ENCODE measurements around the gene FAM221A. TPM values are rescaled to one million over a fixed set of nuclear protein-coding genes. Genes with fewer than 3 reads are reported as not detected.
A peak's percentile ranks its signal among the peaks of the same experiment; 100 is the strongest.
"Not testable (repeated sequence)": the region's sequence is repeated elsewhere in the genome, so short reads cannot be mapped to it uniquely, and the experiment has no call there.

FAM221A gene
- total and polyA plus RNA-seq, 7 experiments from 2014 or later = 4.0 to 8.1 (median 4.9) TPM

DNA sequence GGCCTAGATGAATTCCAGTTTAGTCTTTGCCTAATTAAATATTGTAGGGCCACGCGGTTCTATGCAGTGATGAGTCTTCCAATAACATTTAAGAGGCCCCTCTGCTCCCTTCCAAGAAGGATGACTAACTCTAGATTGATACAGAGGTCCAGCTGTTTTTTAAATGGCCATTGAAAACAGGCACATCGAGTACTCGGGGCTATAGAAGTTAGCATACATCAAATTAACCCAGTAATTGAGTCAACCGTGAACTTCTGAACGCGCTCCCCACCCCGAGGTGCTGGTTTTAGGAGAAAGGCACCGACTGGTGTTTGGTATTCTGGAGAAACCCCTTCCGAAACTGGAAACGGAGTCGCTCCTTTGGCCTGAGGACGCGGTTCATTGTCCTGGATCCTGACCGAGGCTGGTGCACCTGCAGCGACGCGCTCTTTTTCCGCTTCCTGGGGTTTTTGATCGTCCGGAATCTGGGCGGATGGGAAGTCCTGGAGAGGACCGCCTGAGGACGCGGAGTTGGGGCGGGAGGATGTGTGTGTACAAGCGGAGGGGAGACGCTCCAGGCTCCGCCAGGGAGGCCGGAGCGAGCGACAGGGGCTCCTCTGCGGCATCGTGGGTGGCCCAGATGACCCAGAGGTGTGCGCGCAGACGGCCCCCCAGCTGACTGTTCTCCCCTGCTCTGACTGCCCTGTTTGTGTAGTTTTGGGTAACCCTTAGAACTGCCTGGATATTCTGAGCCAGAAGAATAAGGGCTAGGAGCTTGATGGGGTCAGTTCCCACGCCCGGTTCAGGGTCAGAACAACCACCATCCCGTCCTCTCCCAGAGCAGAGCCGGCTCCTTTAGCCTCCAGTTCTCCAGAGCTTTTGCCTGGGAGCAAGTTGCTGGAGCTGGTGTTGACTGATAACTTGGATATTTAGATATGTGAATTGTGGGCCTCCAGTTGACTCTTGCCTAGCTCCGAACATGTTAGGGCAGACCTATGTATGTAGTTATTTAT is 711 bp downstream of the FAM221A start:
- ATAC-seq = peak; percentile 33
- peaks cover 0 to 32% (median 17%) of the 10 kb centered on the region in 7 donors for H3K4me1 Mint-ChIP-seq
- peak overlapping the region; percentile 45 to 89 (median 77) for H3K27ac Mint-ChIP-seq
- peaks cover 0 to 15% (median 0%) of the 10 kb centered on the region in 5 donors for H3K27me3 Mint-ChIP-seq
- peak; percentile 7 to 54 (median 38) for DNase-seq
- intact Hi-C loops (cut with micrococcal nuclease) = loop anchor here (1.0 to 10.0 kb wide), 7 partner anchors 83 to 894 kb away; partner anchors contain the start of genes CCDC126 (in 2 of the 2), PALS2 (in 2 of the 2), HYCC1 (in 1 of the 2) and IGF2BP3 (in 1 of the 2)
- POLR2A ChIA-PET = interaction anchor here (1.1 to 1.7 kb wide), 2 partner anchors 83 kb away, joined by 3 to 5 read pairs; partner anchors contain the start of gene CCDC126
- H3K9me3 ChIP-seq (ENCODE audit: control insufficient read depth in 2 of 3, low read length in 3 of 3) = no peaks in the 10 kb centered on the region
- CTCF ChIA-PET = interaction anchor here (0.5 to 2.5 kb wide), 5 partner anchors 28 to 819 kb away, joined by 3 to 8 read pairs (median 5); partner anchors contain the start of gene STK31
- peaks cover 0 to 6% (median 0%) of the 10 kb centered on the region in 3 experiments for H3K36me3 ChIP-seq (ENCODE audit: control insufficient read depth in 2 of 3, insufficient read depth in 3 of 3, low read length in 3 of 3)
- no peaks in the 10 kb centered on the region for H3K27me3 ChIP-seq (ENCODE audit: control insufficient read depth in 2 of 2, insufficient read depth in 2 of 2, low read length in 2 of 2)
- H3K9me3 Mint-ChIP-seq = peaks cover 0 to 6% (median 0%) of the 10 kb centered on the region in 11 donors
- peaks cover 0 to 5% (median 0%) of the 10 kb centered on the region in 5 donors for H3K36me3 Mint-ChIP-seq
- no peaks in the 10 kb centered on the region for H3K4me1 ChIP-seq (ENCODE audit: control insufficient read depth in 2 of 2, insufficient read depth in 2 of 2, low read length in 2 of 2)
- peak overlapping the region; percentile 89 to 98 (median 94) for H3K4me3 Mint-ChIP-seq
- H3K4me3 ChIP-seq (ENCODE audit: low read length) = peak overlapping the region; percentile 95
- H3K27ac ChIP-seq (ENCODE audit: low read depth, low read length) = peak overlapping the region; percentile 65

- POLR2A ChIA-PET = interaction anchor here (0.5 kb wide), 1 partner anchor 71 kb away, joined by 7 read pairs; no protein-coding TSS in a partner anchor
- not testable (repeated sequence) for H3K27me3 Mint-ChIP-seq, ATAC-seq
Observed at GRCh38 chr7:23684041-23684440, 4.0 kb downstream of the FAM221A start.

DNA sequence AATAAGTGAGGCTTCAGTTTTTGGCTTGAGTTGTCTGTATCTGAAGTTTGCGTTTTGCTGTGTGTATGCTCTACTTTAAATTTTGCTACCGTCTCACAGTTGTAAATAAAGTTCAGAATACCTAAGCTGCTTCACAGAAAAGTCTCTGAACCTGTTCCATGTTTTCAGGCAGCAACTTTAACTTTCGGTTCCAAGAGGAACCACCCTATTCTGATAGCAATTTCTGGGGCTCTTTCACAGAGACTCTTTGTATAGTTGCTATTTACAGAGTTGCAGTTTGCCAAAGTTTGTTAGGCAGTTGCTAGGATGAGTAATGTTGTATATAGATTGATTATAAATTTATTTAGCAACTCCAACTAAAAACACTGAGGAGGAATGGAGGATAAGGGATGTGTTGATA is 5.7 kb downstream of the FAM221A start:
- DNase-seq (no peak), ATAC-seq (no peak)
- intact Hi-C loops (cut with micrococcal nuclease) = loop anchor here in 1 of 2 donors (10.0 kb wide), 1 partner anchor 889 kb away; the partner anchor contains the start of gene PALS2
- Histone ChIP-seq H3K9me3 (ENCODE audit: control insufficient read depth in 2 of 3, low read length in 3 of 3) (no peaks in the 10 kb centered on the region), H3K27me3 (ENCODE audit: control insufficient read depth in 2 of 2, insufficient read depth in 2 of 2, low read length in 2 of 2) (no peaks in the 10 kb centered on the region), H3K4me1 (ENCODE audit: control insufficient read depth in 2 of 2, insufficient read depth in 2 of 2, low read length in 2 of 2) (no peaks in the 10 kb centered on the region), H3K4me3 (ENCODE audit: low read length) (no peak overlapping the region), H3K27ac (ENCODE audit: low read depth, low read length) (no peak overlapping the region), H3K36me3 (ENCODE audit: control insufficient read depth in 2 of 3, insufficient read depth in 3 of 3, low read length in 3 of 3) (peaks cover 0 to 4% (median 0%) of the 10 kb centered on the region in 3 experiments)
- H3K9me3 Mint-ChIP-seq = no peaks in the 10 kb centered on the region
- ChIA-PET POLR2A (no interaction called here), CTCF (no interaction called here)
- H3K4me3 Mint-ChIP-seq = no peak overlapping the region
- peaks cover 0 to 21% (median 8%) of the 10 kb centered on the region in 7 donors for H3K4me1 Mint-ChIP-seq
- H3K27ac Mint-ChIP-seq = no peak overlapping the region
- H3K27me3 Mint-ChIP-seq = no peaks in the 10 kb centered on the region
- H3K36me3 Mint-ChIP-seq = peaks cover 0 to 13% (median 5%) of the 10 kb centered on the region in 5 donors

More at GRCh38 chr7:23684041-23684440, 4.0 kb downstream of the FAM221A start:
- H3K36me3 ChIP-seq (ENCODE audit: control insufficient read depth in 2 of 3, insufficient read depth in 3 of 3, low read length in 3 of 3); H3K4me3 Mint-ChIP-seq; H3K27me3 ChIP-seq (ENCODE audit: control insufficient read depth in 2 of 2, insufficient read depth in 2 of 2, low read length in 2 of 2); H3K27ac ChIP-seq (ENCODE audit: low read depth, low read length); CTCF ChIA-PET; H3K9me3 ChIP-seq (ENCODE audit: control insufficient read depth in 2 of 3, low read length in 3 of 3); H3K4me3 ChIP-seq (ENCODE audit: low read length); H3K9me3 Mint-ChIP-seq; H3K36me3 Mint-ChIP-seq; H3K4me1 ChIP-seq (ENCODE audit: control insufficient read depth in 2 of 2, insufficient read depth in 2 of 2, low read length in 2 of 2); DNase-seq: not testable (repeated sequence)
- H3K4me1 Mint-ChIP-seq = peaks cover 0 to 29% (median 17%) of the 10 kb centered on the region in 7 donors
- intact Hi-C loops (cut with micrococcal nuclease) = loop anchor here (5.0 to 10.0 kb wide), 2 partner anchors 672 to 891 kb away; partner anchors contain the start of genes HYCC1 (in 1 of the 2) and PALS2 (in 1 of the 2)
- H3K27ac Mint-ChIP-seq = peak overlapping the region in 1 of 9 donors; percentile 11

- H3K36me3 Mint-ChIP-seq = peaks cover 0 to 19% (median 14%) of the 10 kb centered on the region in 5 donors
- H3K27ac Mint-ChIP-seq = no peak overlapping the region
- no peaks in the 10 kb centered on the region for H3K4me1 ChIP-seq (ENCODE audit: control insufficient read depth in 2 of 2, insufficient read depth in 2 of 2, low read length in 2 of 2)
- no peaks in the 10 kb centered on the region for H3K27me3 ChIP-seq (ENCODE audit: control insufficient read depth in 2 of 2, insufficient read depth in 2 of 2, low read length in 2 of 2)
- no peak overlapping the region for H3K4me3 ChIP-seq (ENCODE audit: low read length)
- peaks cover 0 to 10% (median 0%) of the 10 kb centered on the region in 3 experiments for H3K36me3 ChIP-seq (ENCODE audit: control insufficient read depth in 2 of 3, insufficient read depth in 3 of 3, low read length in 3 of 3)
- H3K9me3 Mint-ChIP-seq = no peaks in the 10 kb centered on the region
- no peaks in the 10 kb centered on the region for H3K9me3 ChIP-seq (ENCODE audit: control insufficient read depth in 2 of 3, low read length in 3 of 3)
- H3K4me3 Mint-ChIP-seq = no peak overlapping the region
- no peak for DNase-seq
- ATAC-seq = no peak
- no peak overlapping the region for H3K27ac ChIP-seq (ENCODE audit: low read depth, low read length)
- peaks cover 0 to 10% (median 4%) of the 10 kb centered on the region in 7 donors for H3K4me1 Mint-ChIP-seq
- intact Hi-C loops (cut with micrococcal nuclease) = loop anchor here in 1 of 2 donors (10.0 kb wide), 1 partner anchor 888 kb away; the partner anchor contains the start of gene PALS2
- ChIA-PET CTCF (interaction anchor here (0.7 to 1.4 kb wide), 2 partner anchors 9 to 146 kb away, joined by 3 to 7 read pairs; no protein-coding TSS in a partner anchor), POLR2A (no interaction called here)
- no peaks in the 10 kb centered on the region for H3K27me3 Mint-ChIP-seq
Observed at GRCh38 chr7:23687011-23687410, 7.0 kb downstream of the FAM221A start.

DNA sequence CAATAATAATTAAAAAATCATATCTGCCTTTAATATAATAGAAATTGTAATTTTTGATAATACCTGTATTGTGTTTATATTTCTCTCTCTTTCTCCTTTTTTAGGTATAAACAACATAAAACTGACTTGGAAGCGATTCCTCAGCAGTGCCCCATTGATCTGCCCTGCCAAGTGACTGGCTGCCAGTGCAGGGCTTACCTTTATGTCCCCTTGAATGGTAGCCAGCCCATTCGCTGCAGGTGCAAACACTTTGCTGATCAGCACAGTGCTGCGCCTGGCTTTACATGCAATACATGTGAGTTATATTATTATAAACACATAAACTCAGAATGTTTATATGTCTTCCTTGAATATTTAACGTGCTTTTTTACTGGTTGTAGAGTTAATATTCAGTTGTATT is 9.2 kb downstream of the FAM221A start:
- Mint-ChIP-seq H3K4me1 (peaks cover 0 to 5% (median 0%) of the 10 kb centered on the region in 7 donors), H3K36me3 (peaks cover 4 to 38% (median 29%) of the 10 kb centered on the region in 5 donors), H3K27ac (peak overlapping the region in 1 of 9 donors; percentile 70), H3K9me3 (no peaks in the 10 kb centered on the region), H3K27me3 (no peaks in the 10 kb centered on the region), H3K4me3 (no peak overlapping the region)
- H3K36me3 ChIP-seq (ENCODE audit: control insufficient read depth in 2 of 3, insufficient read depth in 3 of 3, low read length in 3 of 3) = peaks cover 0 to 16% (median 0%) of the 10 kb centered on the region in 3 experiments
- no peaks in the 10 kb centered on the region for H3K9me3 ChIP-seq (ENCODE audit: control insufficient read depth in 2 of 3, low read length in 3 of 3)
- no peak overlapping the region for H3K4me3 ChIP-seq (ENCODE audit: low read length)
- intact Hi-C loops (cut with micrococcal nuclease) = loop anchor here in 1 of 2 donors (10.0 kb wide), 1 partner anchor 886 kb away; the partner anchor contains the start of gene PALS2
- no peak overlapping the region for H3K27ac ChIP-seq (ENCODE audit: low read depth, low read length)
- no peaks in the 10 kb centered on the region for H3K4me1 ChIP-seq (ENCODE audit: control insufficient read depth in 2 of 2, insufficient read depth in 2 of 2, low read length in 2 of 2)
- ATAC-seq (no peak), DNase-seq (no peak)
- H3K27me3 ChIP-seq (ENCODE audit: control insufficient read depth in 2 of 2, insufficient read depth in 2 of 2, low read length in 2 of 2) = no peaks in the 10 kb centered on the region
- CTCF ChIA-PET = no interaction called here
- POLR2A ChIA-PET = no interaction called here

GRCh38 chr7:23691320-23691719 is 11.3 kb downstream of the FAM221A start:
- Histone ChIP-seq H3K27ac (ENCODE audit: low read depth, low read length) (no peak overlapping the region), H3K4me3 (ENCODE audit: low read length) (no peak overlapping the region), H3K27me3 (ENCODE audit: control insufficient read depth in 2 of 2, insufficient read depth in 2 of 2, low read length in 2 of 2) (no peaks in the 10 kb centered on the region), H3K9me3 (ENCODE audit: control insufficient read depth in 2 of 3, low read length in 3 of 3) (no peaks in the 10 kb centered on the region), H3K4me1 (ENCODE audit: control insufficient read depth in 2 of 2, insufficient read depth in 2 of 2, low read length in 2 of 2) (no peaks in the 10 kb centered on the region), H3K36me3 (ENCODE audit: control insufficient read depth in 2 of 3, insufficient read depth in 3 of 3, low read length in 3 of 3) (peaks cover 0 to 16% (median 0%) of the 10 kb centered on the region in 3 experiments)
- CTCF ChIA-PET = no interaction called here
- DNase-seq = no peak
- no peak for ATAC-seq
- H3K4me3 Mint-ChIP-seq = no peak overlapping the region
- POLR2A ChIA-PET = interaction anchor here (0.7 kb wide), 1 partner anchor 152 kb away, joined by 3 read pairs; no protein-coding TSS in a partner anchor
- H3K36me3 Mint-ChIP-seq = peaks cover 6 to 44% (median 34%) of the 10 kb centered on the region in 5 donors
- peaks cover 0 to 5% (median 0%) of the 10 kb centered on the region in 7 donors for H3K4me1 Mint-ChIP-seq
- intact Hi-C loops (cut with micrococcal nuclease) = loop anchor here in 1 of 2 donors (10.0 kb wide), 1 partner anchor 973 kb away; no protein-coding TSS in a partner anchor
- no peaks in the 10 kb centered on the region for H3K27me3 Mint-ChIP-seq
- H3K9me3 Mint-ChIP-seq = no peaks in the 10 kb centered on the region
- H3K27ac Mint-ChIP-seq = peak overlapping the region in 1 of 9 donors; percentile 6
